Inferior parietal cortex (tissue), 1 donor: ENCODE results near the gene PCDHGA2.
"Not testable (repeated sequence)": the region's sequence is repeated elsewhere in the genome, so short reads cannot be mapped to it uniquely, and the experiment has no call there.

Experiments used
- DNase-seq: peaks from one replicate; pipeline ENCODE4 v3.0.0-alpha.2; 2016; ENCODE audit errors: extremely low spot score

The PCDHGA2 gene

DNA sequence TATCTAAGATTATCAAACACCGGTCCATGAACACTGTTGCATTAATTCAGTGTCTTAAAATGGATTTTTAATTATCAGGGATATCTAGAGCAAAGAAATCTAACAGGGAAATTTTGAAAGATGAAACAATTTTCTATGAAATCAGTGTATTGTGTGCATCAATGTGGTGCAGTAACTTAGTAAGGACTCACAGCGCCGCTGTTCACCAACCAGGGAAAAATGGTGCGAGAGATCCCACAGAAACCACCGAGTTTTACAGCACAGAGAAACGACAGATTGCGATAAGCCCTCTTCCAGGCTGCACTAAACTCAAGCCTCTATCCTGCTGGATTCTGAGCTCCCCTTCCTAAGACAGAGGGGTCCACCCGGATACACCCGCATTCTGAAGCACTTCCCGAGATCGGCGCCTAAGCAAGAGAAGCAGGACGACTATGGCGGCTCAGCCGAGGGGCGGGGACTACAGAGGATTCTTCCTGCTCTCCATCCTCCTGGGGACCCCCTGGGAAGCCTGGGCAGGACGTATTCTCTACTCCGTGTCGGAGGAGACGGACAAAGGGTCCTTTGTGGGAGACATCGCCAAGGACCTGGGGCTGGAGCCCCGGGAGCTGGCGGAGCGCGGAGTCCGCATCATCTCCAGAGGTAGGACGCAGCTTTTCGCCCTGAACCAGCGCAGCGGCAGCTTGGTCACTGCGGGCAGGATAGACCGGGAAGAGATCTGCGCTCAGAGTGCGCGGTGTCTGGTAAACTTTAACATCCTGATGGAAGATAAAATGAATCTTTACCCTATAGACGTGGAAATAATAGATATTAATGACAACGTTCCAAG is 44.1 kb downstream of the PCDHGA2 start, which contains the start of gene PCDHGA7:
PCDHGA7 (plus strand) TSS at position 274 of the 826 bp plus-strand sequence; CDS start at position 432, 158 bp downstream.
- DNase-seq = no peak

DNA sequence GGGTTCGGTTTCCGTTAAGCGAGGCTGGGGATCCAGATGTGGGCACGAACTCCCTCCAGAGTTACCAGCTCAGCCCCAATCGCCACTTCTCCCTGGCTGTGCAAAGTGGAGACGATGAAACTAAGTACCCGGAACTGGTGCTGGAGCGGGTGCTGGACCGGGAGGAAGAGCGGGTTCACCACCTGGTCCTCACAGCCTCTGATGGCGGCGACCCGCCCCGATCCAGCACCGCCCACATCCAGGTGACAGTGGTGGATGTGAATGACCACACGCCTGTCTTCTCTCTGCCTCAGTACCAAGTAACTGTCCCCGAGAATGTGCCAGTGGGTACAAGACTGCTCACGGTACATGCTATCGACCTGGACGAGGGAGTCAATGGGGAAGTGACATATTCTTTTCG is 44.8 kb downstream of the PCDHGA2 start:
- no peak for DNase-seq

DNA sequence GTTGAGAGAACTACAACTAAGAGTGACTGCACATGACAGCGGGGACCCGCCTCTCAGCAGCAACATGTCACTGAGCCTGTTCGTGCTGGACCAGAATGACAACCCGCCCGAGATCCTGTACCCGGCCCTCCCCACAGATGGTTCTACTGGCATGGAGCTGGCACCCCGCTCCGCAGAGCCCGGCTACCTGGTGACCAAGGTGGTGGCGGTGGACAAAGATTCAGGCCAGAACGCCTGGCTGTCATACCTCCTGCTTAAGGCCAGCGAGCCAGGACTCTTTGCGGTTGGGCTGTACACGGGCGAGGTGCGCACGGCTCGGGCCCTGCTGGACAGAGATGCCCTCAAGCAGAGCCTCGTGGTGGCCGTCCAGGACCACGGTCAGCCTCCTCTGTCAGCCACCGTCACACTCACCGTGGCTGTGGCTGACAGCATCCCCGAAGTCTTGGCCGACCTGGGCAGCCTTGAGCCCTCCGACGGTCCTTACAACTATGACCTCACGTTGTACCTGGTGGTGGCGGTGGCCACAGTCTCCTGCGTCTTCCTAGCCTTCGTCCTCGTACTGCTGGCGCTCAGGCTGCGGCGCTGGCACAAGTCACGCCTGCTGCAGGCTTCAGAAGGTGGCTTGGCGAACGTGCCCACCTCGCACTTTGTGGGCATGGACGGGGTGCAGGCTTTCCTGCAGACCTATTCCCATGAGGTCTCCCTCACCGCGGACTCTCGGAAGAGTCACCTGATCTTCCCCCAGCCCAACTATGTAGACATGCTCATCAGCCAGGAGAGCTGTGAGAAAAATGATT is 46.1 kb downstream of the PCDHGA2 start:
- no peak for DNase-seq

DNA sequence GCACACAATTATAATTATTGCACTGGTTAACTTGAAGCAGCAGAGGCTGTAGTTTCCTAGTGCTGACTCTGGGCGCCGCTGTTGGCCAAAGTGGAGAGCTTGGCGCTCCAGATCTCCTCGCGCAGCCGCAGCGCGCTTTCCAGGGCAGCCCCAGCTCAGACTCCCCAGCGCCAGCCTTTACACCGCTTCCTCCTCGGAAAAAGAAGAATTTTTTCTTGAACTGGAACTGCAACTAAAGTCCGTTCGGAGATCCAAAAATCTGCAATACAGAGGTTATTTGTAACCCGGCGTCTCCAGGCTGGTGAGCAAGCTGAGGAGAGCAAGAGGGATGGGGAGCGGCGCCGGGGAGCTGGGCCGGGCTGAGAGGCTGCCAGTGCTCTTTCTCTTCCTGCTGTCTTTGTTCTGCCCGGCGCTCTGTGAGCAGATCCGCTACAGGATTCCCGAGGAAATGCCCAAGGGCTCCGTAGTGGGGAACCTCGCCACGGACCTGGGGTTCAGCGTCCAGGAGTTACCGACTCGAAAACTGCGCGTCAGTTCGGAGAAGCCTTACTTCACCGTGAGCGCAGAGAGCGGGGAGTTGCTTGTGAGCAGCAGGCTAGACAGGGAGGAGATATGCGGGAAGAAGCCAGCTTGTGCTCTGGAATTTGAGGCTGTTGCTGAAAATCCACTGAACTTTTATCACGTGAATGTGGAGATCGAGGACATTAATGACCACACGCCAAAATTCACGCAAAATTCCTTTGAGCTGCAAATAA is 49.2 kb downstream of the PCDHGA2 start, which contains the start of gene PCDHGB4:
PCDHGB4 (plus strand) TSS at position 142 of the 755 bp plus-strand sequence; CDS start at position 329, 187 bp downstream.
- not testable (repeated sequence) for DNase-seq

DNA sequence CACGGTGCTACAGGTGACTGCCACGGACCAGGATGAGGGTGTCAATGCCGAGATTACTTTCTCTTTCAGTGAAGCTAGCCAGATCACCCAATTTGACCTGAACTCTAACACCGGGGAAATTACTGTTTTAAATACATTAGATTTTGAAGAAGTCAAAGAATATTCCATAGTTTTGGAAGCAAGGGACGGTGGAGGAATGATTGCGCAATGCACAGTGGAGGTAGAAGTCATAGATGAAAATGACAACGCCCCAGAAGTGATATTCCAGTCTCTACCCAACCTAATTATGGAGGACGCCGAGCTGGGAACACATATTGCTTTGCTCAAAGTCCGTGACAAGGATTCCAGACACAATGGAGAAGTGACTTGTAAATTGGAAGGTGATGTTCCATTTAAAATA is 50.1 kb downstream of the PCDHGA2 start:
- no peak for DNase-seq

DNA sequence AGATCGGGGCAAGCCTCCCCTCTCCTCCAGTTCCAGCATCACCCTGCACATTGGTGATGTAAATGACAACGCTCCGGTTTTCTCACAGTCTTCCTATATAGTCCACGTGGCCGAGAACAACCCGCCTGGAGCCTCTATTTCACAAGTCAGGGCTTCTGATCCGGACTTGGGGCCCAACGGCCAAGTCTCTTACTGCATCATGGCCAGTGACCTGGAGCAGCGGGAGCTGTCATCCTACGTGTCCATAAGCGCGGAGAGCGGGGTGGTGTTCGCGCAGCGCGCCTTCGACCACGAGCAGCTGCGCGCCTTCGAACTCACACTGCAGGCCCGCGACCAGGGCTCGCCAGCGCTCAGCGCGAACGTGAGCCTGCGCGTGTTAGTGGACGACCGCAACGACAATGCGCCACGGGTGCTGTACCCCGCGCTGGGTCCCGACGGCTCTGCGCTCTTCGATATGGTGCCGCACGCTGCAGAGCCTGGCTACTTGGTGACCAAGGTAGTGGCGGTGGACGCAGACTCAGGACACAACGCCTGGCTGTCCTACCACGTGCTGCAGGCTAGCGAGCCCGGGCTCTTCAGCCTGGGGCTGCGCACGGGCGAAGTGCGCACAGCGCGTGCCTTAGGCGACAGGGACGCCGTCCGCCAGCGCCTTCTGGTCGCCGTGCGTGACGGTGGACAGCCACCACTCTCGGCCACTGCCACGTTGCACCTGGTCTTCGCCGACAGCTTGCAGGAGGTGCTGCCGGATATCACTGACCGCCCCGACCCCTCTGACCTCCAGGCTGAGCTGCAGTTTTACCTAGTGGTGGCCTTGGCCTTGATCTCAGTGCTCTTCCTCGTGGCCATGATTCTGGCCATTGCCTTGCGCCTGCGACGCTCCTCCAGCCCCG is 50.8 kb downstream of the PCDHGA2 start:
- DNase-seq = no peak

DNA sequence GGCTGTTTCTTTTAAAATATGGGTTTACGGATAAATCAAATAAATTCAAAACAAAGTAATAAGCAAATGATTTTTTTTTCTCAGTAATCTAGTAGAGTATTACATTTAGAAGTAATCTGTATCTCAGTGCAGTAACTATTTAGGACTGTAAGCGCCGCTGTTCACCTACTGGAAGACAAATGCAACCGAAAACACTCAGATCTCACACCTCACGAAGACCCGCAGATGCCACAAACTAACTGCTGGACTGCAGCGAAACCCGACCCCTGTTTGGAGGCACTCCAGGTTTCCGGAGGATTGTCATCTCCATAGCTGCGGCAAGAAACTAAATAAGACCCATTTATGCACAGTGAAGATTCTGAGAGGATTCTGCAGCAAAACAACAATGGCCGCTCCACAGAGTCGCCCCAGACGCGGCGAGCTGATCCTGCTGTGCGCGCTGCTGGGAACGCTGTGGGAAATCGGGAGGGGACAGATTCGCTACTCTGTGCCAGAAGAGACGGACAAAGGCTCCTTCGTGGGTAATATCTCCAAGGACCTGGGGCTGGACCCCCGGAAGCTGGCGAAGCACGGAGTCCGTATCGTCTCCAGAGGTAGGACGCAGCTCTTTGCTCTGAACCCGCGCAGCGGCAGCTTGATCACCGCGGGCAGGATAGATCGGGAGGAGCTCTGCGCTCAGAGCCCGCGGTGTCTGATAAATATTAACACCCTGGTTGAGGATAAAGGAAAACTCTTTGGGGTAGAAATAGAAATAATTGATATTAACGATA is 54.1 kb downstream of the PCDHGA2 start, which contains the start of gene PCDHGA8:
PCDHGA8 (plus strand) TSS at position 205 of the 770 bp plus-strand sequence; CDS start at position 386, 181 bp downstream.
- no peak for DNase-seq
